CD4-positive, alpha-beta T cell treated with Interleukin-17A for 1 hour (primary cell): Measurements from ENCODE around the gene NOXO1.
"Not testable (repeated sequence)": the region's sequence is repeated elsewhere in the genome, so short reads cannot be mapped to it uniquely, and the experiment has no call there.

ENCODE experiments used
- DNase-seq: peaks from one replicate; pipeline ENCODE4 v3.0.0-alpha.2; 2020

NOXO1 gene, protein sequence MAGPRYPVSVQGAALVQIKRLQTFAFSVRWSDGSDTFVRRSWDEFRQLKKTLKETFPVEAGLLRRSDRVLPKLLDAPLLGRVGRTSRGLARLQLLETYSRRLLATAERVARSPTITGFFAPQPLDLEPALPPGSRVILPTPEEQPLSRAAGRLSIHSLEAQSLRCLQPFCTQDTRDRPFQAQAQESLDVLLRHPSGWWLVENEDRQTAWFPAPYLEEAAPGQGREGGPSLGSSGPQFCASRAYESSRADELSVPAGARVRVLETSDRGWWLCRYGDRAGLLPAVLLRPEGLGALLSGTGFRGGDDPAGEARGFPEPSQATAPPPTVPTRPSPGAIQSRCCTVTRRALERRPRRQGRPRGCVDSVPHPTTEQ

GRCh38 chr16:1981398-1981836, at the start of gene NOXO1:
Gene NOXO1 (minus strand): TSS chr16:1981469. CDS start chr16:1981179, 290 bp downstream.
- DNase-seq = no peak

GRCh38 chr16:2030036-2030435, 48.8 kb upstream of the NOXO1 start:
- no peak for DNase-seq

- DNase-seq = no peak
Observed at GRCh38 chr16:2029350-2029749, 48.1 kb upstream of the NOXO1 start.

GRCh38 chr16:2028620-2029220, 47.5 kb upstream of the NOXO1 start:
- DNase-seq = no peak

- no peak for DNase-seq
Observed at GRCh38 chr16:2028146-2028545, 46.9 kb upstream of the NOXO1 start.

GRCh38 chr16:2027024-2028010, 46.0 kb upstream of the NOXO1 start:
- peak; percentile 23 for DNase-seq

GRCh38 chr16:2026461-2027023, 45.3 kb upstream of the NOXO1 start, which contains the start of gene NHERF2:
Gene NHERF2 (plus strand): TSS chr16:2026902. CDS start chr16:2027006, 104 bp downstream.
- peak; percentile 32 for DNase-seq

DNA sequence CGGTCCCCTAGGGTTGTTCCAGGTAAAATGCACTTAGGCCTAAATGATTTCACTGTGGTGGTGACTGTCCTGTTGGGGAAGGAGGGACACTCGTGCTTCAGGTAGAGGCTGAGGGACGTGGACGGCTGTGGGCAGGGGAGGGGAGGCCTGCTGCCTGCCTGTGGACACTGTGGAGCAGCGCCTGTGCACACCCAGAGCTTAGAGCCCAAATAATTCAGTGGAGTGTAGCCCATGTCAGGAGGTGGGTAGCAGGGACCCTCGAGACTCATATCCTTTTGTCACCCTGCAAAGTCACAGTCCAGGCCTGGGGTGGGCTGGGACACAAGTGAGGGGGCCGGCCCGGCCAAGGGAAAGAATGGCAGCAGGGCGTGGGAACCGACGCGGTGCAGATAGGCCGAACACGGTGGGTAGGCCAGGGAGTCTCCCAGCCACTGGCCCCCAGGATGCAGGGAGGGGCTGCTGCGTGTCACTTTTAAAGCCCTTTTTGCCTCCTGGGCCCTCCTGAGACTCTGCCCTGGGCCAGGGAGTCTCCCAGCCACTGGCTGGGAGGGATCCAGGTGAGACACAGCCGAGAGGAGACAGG, 44.7 kb upstream of the NOXO1 start:
- no peak for DNase-seq

GRCh38 chr16:2025251-2025650, 44.0 kb upstream of the NOXO1 start:
- no peak for DNase-seq

GRCh38 chr16:2024032-2024420, 42.8 kb upstream of the NOXO1 start:
- no peak for DNase-seq

DNA sequence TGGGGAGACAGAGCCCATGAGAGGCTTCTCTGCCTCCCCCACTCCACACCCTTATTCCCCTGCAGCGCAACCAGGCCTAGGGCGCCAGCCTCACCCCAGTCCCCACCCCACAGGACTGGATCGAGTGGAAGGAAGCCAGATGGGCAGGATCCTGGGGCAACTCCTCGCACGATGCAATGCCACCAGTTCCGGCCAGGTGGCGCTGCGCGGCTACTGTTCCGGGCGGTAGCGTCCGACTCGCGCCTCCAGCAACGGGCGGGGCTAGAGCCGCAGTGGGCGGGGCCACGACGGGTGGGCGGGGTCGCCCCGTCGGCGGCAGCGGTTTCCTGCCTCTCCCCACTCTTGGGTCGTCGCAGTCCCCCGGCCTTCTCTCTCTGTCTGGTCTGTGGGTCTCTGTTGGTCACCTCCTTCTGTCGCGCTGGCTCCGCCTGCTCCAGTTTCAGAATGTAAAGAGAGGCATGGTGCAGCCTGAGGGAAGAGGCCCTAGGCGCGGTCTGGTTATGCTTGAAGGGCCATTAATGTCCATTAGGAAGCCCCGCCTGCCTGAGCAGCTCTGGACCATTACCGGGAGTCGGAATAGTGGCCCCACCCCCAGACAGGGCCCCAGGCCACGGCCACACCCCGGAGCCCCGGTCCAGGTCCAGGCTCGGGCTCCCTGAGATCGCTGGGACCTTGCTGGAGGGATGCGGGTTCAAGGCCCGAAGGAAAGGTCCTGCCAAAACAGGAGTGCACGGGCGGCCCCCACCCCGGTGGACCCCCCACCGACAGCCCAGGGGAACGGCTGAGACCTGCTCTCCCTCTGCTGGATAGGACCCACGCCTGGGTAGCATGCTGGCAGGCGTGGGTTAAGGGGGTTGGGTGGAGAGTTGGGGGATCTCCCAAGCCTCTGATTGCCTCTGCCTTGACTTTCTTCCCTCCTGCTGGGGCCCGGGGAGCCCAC, 42.1 kb upstream of the NOXO1 start:
- DNase-seq = peak; percentile 95

GRCh38 chr16:2022723-2023091, 41.4 kb upstream of the NOXO1 start:
- no peak for DNase-seq

GRCh38 chr16:2019921-2020831, 38.9 kb upstream of the NOXO1 start:
- no peak for DNase-seq

- no peak for DNase-seq
Observed at GRCh38 chr16:2019518-2019920, 38.2 kb upstream of the NOXO1 start, which contains the start of gene NPW. Gene NPW (plus strand): TSS chr16:2019785.

GRCh38 chr16:2016407-2016922, 35.2 kb upstream of the NOXO1 start:
- peak; percentile 18 for DNase-seq

DNA sequence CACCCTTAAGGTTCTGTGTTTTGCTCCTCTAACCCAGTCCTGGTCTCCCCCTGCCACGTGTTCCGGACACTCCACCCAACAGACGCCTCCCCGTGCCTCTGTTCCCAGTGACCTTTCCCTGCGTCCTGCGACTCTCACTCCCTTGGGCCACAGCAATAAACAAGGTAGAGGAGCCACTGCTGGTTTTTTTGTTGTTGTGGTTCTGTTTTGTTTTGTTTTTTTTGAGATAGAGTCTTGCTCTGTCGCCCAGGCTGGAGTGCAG, 34.6 kb upstream of the NOXO1 start:
- DNase-seq = no peak

GRCh38 chr16:2015117-2015946, 34.1 kb upstream of the NOXO1 start:
- no peak for DNase-seq

DNA sequence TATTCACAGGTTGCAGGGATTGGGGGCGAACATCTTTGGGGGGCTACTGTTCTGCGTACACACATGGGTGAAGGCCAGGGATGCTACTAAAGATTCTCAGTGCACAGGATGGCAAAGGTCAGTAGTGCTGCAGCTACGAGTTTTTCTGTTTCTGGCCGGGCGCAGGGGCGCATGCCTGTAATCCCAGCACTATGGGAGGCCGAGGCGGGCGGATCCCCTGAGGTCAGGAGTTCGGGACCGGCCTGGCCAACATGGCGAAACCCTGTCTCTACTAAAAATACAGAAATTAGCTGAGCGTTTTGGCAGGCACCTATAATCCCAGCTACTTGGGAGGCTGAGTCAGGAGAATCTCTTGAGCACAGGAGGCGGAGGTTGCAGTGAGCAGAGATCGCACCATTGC, 32.3 kb upstream of the NOXO1 start:
- DNase-seq = no peak

- not testable (repeated sequence) for DNase-seq
Observed at GRCh38 chr16:2011726-2012125, 30.5 kb upstream of the NOXO1 start.
